ENCODE data around the gene MBD1.

Gene MBD1

DNA sequence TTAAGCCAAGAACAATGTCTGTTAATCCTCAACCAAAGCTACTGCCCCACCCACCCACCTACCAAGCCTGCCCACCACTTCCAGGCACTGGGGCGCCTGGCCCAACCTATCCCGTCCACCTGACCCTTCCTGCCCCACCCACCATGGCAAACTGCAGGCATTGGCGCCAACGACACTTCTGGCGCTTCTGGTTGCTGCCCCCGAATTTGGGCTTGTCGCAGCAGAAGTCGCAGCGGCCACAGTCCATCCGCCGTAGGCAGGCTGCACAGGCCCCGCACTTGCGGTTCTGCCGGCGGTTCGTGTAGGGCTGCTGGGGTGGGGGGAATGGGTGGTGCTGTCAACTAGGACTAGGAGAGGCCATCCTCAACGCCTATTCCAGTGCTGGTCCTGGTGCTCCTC, 7.3 kb downstream of the MBD1 start:
- CTCF ChIA-PET = no interaction called here
- TF ChIP-seq, protein P1, sequence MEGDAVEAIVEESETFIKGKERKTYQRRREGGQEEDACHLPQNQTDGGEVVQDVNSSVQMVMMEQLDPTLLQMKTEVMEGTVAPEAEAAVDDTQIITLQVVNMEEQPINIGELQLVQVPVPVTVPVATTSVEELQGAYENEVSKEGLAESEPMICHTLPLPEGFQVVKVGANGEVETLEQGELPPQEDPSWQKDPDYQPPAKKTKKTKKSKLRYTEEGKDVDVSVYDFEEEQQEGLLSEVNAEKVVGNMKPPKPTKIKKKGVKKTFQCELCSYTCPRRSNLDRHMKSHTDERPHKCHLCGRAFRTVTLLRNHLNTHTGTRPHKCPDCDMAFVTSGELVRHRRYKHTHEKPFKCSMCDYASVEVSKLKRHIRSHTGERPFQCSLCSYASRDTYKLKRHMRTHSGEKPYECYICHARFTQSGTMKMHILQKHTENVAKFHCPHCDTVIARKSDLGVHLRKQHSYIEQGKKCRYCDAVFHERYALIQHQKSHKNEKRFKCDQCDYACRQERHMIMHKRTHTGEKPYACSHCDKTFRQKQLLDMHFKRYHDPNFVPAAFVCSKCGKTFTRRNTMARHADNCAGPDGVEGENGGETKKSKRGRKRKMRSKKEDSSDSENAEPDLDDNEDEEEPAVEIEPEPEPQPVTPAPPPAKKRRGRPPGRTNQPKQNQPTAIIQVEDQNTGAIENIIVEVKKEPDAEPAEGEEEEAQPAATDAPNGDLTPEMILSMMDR (conservative IDR thresholded peaks at IDR 0.05; ENCODE audit: low read depth) = no peak
- H3K27ac ChIP-seq = no peak overlapping the region
- POLR2A ChIA-PET (ENCODE audit: low non-redundant PET) = no interaction called here
- DNase-seq (ENCODE audit: low spot score) = no peak

DNA sequence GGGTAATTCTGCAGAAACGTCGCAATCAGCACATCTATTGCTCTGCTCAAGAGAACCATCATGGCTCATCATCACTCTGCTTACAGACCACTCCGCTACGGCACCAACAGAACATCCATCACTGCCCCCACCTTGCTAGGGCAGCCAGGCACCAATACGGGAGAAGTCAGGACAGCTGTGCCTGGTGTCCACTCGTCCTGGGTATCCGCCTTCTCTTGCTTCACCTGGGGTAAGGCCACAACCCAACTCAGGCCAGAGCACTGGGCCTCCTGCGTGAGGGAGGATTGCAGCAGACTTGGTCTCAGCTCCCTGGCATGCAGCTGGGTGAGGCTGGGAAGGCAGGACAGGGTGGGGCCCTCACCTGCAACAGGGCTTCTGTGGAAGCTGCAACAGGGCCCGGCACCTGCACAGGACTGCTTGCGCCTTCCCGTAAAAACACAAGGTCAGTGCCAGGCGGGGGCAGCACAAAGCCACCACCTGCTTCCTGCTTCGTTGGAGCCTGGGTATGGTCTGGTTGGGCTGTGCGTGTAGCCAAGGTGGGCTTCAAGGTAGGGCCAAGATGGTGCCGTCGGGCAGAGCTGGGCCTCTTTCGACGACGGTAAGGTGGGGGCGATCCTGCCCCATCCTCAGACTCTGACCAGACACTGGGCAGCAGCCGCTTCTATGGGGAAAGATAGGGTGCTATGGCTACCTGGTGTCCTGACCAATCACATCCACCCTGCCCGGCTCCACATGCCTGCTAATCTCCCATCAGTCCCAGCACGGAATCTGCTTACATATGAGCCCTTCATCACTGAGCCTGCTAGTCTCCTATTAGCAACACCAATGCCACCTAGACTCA, 7.9 kb downstream of the MBD1 start:
- ChIA-PET POLR2A (ENCODE audit: low non-redundant PET) (no interaction called here), CTCF (no interaction called here)
- TF ChIP-seq, protein P1 (conservative IDR thresholded peaks at IDR 0.05; ENCODE audit: low read depth) = no peak

DNA sequence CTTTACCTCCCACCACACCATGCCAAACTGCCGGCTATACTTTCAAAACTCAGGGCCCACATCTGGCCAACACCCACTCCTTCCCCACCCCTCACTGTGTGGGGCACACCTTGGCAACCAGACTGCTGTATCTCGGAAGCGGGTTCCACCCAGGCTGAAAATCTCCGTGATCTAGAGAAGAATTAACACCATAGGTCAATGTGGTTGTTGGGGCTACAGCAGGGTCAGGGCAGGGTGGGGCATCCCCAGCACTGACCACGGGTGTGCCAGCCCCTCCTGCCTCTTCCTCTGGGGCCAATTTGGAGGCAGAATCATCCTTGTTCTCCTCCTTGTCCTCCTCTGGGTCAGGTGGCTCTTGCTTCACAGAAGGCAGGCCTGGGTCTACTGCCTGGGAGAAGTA, 8.8 kb downstream of the MBD1 start:
- DNase-seq (ENCODE audit: low spot score) = no peak
- ChIA-PET CTCF (no interaction called here), POLR2A (ENCODE audit: low non-redundant PET) (no interaction called here)
- TF ChIP-seq, protein P1 (conservative IDR thresholded peaks at IDR 0.05; ENCODE audit: low read depth) = no peak
- H3K27ac ChIP-seq = peak overlapping the region; percentile 25; the same call in 1 of the 2 replicates

More for the DNA sequence above, 7.9 kb downstream of the MBD1 start:
- H3K27ac ChIP-seq = peak overlapping the region; percentile 24
- no peak for DNase-seq (ENCODE audit: low spot score)

DNA sequence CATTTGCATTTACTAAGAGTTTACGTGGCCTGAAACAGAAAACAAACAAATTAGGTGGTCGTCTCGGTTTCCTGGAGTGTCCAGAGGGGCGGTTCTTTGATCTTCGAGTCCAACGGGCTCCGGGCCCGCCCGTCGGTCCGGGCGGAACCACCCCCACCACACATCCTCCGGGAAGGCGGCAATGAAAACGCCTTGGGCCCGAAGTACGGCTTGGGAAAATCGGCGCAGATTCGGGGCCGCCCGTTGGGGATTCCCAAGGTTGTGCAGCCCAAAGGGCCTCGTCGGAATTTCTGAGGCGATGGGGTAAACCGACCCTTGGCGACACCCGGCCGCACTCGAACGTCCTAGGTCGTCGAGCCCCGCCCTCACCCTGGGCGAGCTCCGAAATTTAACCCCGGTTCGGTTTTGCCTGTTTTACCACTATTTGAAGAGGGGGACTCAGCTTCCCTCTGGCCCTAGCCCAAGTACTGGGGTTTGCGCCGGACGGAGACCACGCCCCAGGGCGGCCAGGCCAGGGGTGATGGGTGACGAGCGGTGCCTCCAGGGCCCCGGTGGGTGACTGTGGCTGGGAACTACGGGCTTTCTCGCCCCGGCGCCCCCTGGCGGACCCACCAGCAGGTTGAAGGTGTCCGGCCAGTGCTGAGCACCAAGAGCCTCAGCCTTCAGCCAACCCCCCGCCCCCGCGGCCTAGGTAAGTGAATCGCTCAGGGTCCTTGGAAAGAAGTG, 13.1 kb downstream of the MBD1 start:
- POLR2A ChIA-PET (ENCODE audit: low non-redundant PET) = no interaction called here
- peak overlapping the region; percentile 20 for H3K27ac ChIP-seq
- CTCF ChIA-PET = no interaction called here
- no peak for DNase-seq (ENCODE audit: low spot score)
- TF ChIP-seq, protein P1 (conservative IDR thresholded peaks at IDR 0.05; ENCODE audit: low read depth) = no peak; the same call in 1 of the 2 replicates

DNA sequence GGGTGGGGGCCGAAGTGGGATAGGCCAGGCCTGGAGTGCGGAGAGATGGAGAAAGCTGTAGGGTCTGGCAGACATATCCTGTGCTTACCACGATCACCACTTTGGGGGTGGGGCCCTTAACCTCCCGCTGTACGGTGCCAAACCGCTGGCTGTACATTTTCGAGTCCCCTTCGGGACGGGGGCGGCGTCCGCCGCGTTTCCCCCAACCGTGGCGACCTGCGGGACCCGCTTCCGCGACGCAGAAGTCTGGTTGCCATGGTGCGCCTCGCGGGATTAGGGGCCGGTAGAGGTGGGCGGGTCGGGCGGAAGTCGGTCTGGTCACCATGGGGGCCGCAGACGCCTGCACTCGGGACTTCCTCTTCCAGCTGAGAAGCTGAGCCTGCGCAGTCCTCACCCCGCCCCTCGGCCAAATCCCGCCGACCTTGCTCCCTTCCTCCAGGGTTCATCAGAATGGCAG, 15.0 kb downstream of the MBD1 start, which contains the start of gene CFAP53:
Gene CFAP53 (minus strand): TSS at position 248 of the 457 bp plus-strand sequence. CDS start 91 bp downstream, at position 157.
- POLR2A ChIA-PET (ENCODE audit: low non-redundant PET) = interaction anchor here (0.5 kb wide), 1 partner anchor 13 kb away, joined by 3 read pairs; no protein-coding TSS in a partner anchor

DNA sequence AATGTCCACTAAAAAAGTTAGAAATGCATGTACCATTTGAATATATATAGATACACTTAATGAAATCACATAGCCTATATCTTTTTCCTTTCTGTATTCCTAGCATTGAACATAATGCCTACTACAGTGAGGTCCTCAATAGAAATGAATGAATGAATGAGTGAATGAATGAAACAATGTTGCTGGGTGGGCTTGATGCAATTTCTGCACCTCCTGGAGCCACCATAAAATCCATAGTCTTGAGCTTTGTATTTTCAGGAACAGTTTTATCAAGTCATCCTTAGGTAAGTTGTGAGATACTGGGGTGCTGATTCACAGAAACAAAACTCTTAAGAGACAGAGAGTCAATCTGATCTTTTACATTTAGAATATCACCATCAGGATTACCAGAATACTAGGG, 18.3 kb downstream of the MBD1 start:
- TF ChIP-seq, protein P1 (conservative IDR thresholded peaks at IDR 0.05; ENCODE audit: low read depth) = no peak
- ChIA-PET POLR2A (ENCODE audit: low non-redundant PET) (no interaction called here), CTCF (interaction anchor here (0.6 kb wide), 1 partner anchor 931 kb away, joined by 3 read pairs; no protein-coding TSS in a partner anchor)
- H3K27ac ChIP-seq = no peak overlapping the region
- DNase-seq (ENCODE audit: low spot score) = no peak

More for the DNA sequence above, 15.0 kb downstream of the MBD1 start, which contains the start of gene CFAP53:
- peak; percentile 67 for DNase-seq (ENCODE audit: low spot score)
- CTCF ChIA-PET = no interaction called here
- peak within 1 kb of the TSS; percentile 62 for H3K27ac ChIP-seq
- TF ChIP-seq, protein P1 (conservative IDR thresholded peaks at IDR 0.05; ENCODE audit: low read depth) = no peak

Measured in RWPE1 (cell line).